ENCODE results near the gene CDKN2D.

GRCh38 chr19:10525636-10526035 is 43.1 kb downstream of the CDKN2D start:
- TF ChIP-seq POLR2AphosphoS5 (IDR thresholded peaks at IDR 0.05; ENCODE audit: borderline replicate concordance, low read depth, low read length) (no peak), EZH2 (IDR thresholded peaks at IDR 0.05) (no peak), FOXP2 (optimal IDR thresholded peaks at IDR 0.05; ENCODE audit: control extremely low read depth, extremely low read length, insufficient read depth) (no peak)
